MCF 10A (cell line): Measurements from ENCODE around the gene RAB30. TPM values are rescaled to one million over a fixed set of nuclear protein-coding genes. Genes with fewer than 3 reads are reported as not detected.

ENCODE experiments used
- BruUV-seq: library from RNA; stranded (reverse); fragments of 400-500 nt; replicated peaks from 2 replicates; lab custom pipeline; 2021; lab: Mats Ljungman, UMichigan
- CTCF ChIA-PET: fragments of 300-600 bp; sonication (Branson Sonifier 250); formaldehyde crosslinking; extraction: SDS; loops from one replicate; lab custom pipeline; 2021; ENCODE audit warnings: antibody characterized with exemption, inconsistent platforms; lab: Yijun Ruan, JAX
- POLR2A ChIA-PET: fragments of 300-600, 350-650 bp; sonication (Branson Sonifier 250); formaldehyde crosslinking; extraction: SDS; loops from one replicate; lab custom pipeline; 2020; ENCODE audit warnings: antibody characterized with exemption, inconsistent platforms; lab: Yijun Ruan, JAX
- DNase-seq: peaks from one replicate; pipeline ENCODE4 v3.0.0-alpha.2; 2018; ENCODE audit not compliant: unreplicated experiment
- H3K27ac Mint-ChIP-seq: one replicate; pipeline ENCODE4 v1.8.0; 2022; ENCODE audit warnings: mild to moderate bottlenecking, low read depth, mixed read lengths; ENCODE audit not compliant: unreplicated experiment
- H3K27me3 Mint-ChIP-seq: one replicate; pipeline ENCODE4 v1.8.0; 2022; ENCODE audit warnings: mixed read lengths; ENCODE audit not compliant: insufficient read depth, unreplicated experiment
- H3K36me3 Mint-ChIP-seq: one replicate; pipeline ENCODE4 v1.8.0; 2022; ENCODE audit warnings: mild to moderate bottlenecking, moderate library complexity, mixed read lengths; ENCODE audit not compliant: insufficient read depth, unreplicated experiment
- H3K4me1 Mint-ChIP-seq: one replicate; pipeline ENCODE4 v1.8.0; 2022; ENCODE audit warnings: mixed read lengths; ENCODE audit not compliant: insufficient read depth, unreplicated experiment
- H3K4me3 Mint-ChIP-seq: one replicate; pipeline ENCODE4 v1.8.0; 2022; ENCODE audit warnings: mild to moderate bottlenecking, moderate library complexity, mixed read lengths; ENCODE audit not compliant: unreplicated experiment
- H3K9me3 Mint-ChIP-seq: one replicate; pipeline ENCODE4 v1.8.0; 2022; ENCODE audit warnings: mixed read lengths; ENCODE audit not compliant: unreplicated experiment
- intact Hi-C: fragments of 100-400 bp; cut with micrococcal nuclease; formaldehyde crosslinking; loops from 2 replicates; pipeline ENCODE4 v1.14.1; 2022
- total RNA-seq: library from RNA; stranded (reverse); gene quantifications from 2 replicates; pipeline ENCODE4 v1.2.3, GENCODE V29; 2022
- TF ChIP-seq, protein P1 (sequence below): fragments of 200-600 bp; IDR thresholded peaks from one replicate; pipeline ENCODE4 v1.8.0; 2022; ENCODE audit warnings: antibody characterized with exemption, mild to moderate bottlenecking; ENCODE audit not compliant: unreplicated experiment

The RAB30 gene
- total RNA-seq, 1 experiment from 2014 or later = 12.5 TPM

DNA sequence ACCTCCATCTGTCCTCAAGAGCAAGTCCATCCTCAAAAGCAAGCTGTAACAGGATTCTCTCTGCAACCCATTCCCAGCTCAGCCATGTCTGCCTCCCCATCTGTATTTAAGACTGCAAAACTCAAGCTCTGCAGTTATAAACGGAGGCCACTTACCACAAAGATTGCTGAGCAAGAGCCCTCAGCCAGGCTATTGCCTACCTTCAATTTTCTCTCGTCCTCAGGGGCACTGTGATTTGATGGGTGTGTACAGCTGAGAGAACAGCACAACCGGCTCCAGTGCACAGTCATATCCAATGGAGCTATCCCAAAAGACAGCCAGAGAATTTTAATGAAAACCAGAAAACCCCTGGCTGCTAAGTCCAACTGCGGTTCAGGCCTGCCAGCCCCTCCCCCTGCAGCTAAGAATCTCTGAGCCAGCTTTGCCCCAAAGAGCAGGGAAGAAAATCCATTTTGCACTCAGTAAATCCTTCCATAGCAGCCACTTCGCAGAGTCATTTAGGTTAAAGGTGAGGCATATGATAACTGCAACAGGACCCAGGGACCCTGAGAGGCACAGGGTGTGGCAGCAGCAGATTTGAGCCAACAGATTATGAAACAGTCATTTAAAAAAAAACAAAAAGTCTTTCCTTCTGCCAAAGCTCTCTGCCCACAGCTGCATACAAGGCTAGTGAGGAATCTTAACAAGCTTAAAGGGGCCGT lies 37.6 kb downstream of the RAB30 start:
- Mint-ChIP-seq H3K36me3 (no peaks in the 10 kb centered on the region), H3K27ac (peak overlapping the region; percentile 72), H3K4me3 (peak overlapping the region; percentile 66), H3K27me3 (no peaks in the 10 kb centered on the region), H3K4me1 (peaks cover 22% of the 10 kb centered on the region), H3K9me3 (no peaks in the 10 kb centered on the region)
- intact Hi-C loops = loop anchor here (5.0 kb wide), 1 partner anchor 38 kb away; the partner anchor contains the start of gene RAB30
- TF ChIP-seq, protein P1, sequence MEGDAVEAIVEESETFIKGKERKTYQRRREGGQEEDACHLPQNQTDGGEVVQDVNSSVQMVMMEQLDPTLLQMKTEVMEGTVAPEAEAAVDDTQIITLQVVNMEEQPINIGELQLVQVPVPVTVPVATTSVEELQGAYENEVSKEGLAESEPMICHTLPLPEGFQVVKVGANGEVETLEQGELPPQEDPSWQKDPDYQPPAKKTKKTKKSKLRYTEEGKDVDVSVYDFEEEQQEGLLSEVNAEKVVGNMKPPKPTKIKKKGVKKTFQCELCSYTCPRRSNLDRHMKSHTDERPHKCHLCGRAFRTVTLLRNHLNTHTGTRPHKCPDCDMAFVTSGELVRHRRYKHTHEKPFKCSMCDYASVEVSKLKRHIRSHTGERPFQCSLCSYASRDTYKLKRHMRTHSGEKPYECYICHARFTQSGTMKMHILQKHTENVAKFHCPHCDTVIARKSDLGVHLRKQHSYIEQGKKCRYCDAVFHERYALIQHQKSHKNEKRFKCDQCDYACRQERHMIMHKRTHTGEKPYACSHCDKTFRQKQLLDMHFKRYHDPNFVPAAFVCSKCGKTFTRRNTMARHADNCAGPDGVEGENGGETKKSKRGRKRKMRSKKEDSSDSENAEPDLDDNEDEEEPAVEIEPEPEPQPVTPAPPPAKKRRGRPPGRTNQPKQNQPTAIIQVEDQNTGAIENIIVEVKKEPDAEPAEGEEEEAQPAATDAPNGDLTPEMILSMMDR = no peak
- ChIA-PET CTCF (interaction anchor here (0.5 to 3.4 kb wide), 13 partner anchors 10 to 1299 kb away, joined by 3 to 21 read pairs (median 4); partner anchors contain the start of gene RAB30), POLR2A (interaction anchor here (0.6 to 5.7 kb wide), 23 partner anchors 9 to 166 kb away, joined by 3 to 90 read pairs (median 5); partner anchors contain the start of genes ANKRD42, DDIAS, PCF11 and PRCP)
- peak; percentile 77 for DNase-seq
- no TSS peak for BruUV-seq

DNA sequence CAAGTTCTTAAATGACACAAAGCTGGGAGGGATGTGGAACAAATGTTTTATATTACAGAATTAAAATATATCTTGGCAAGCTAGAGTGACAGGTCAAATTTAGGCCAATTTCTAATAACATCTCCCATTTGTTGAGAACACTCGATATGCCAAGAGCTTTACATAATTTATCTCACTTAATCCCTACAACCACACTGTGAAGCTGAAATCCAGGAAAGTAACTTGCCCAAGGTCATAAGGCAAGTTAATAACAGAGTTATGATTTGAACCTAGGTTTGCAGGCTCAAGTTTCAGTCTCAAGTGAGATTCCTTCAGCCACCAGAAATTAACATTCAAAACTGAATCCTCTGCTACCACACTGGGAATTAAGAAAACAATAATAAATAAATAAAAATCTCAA lies 38.3 kb downstream of the RAB30 start:
- TF ChIP-seq, protein P1 = no peak
- BruUV-seq = no TSS peak
- ChIA-PET CTCF (interaction anchor here (0.6 to 3.4 kb wide), 8 partner anchors 9 to 72 kb away, joined by 3 to 21 read pairs (median 4); partner anchors contain the start of gene RAB30), POLR2A (interaction anchor here (0.7 to 5.7 kb wide), 15 partner anchors 9 to 167 kb away, joined by 3 to 90 read pairs (median 11); partner anchors contain the start of genes ANKRD42, DDIAS, PCF11 and RAB30)
- intact Hi-C loops = loop anchor here (5.0 kb wide), 1 partner anchor 39 kb away; the partner anchor contains the start of gene RAB30
- Mint-ChIP-seq H3K4me3 (peak overlapping the region; percentile 66), H3K36me3 (no peaks in the 10 kb centered on the region), H3K4me1 (peaks cover 22% of the 10 kb centered on the region), H3K9me3 (no peaks in the 10 kb centered on the region), H3K27me3 (no peaks in the 10 kb centered on the region), H3K27ac (peak overlapping the region; percentile 72)
- DNase-seq = no peak

- intact Hi-C loops = loop anchor here (5.0 kb wide), 1 partner anchor 41 kb away; the partner anchor contains the start of gene RAB30
- no peaks in the 10 kb centered on the region for H3K36me3 Mint-ChIP-seq
- no peaks in the 10 kb centered on the region for H3K9me3 Mint-ChIP-seq
- peaks cover 22% of the 10 kb centered on the region for H3K4me1 Mint-ChIP-seq
- no peak for DNase-seq
- no peak overlapping the region for H3K27ac Mint-ChIP-seq
- TF ChIP-seq, protein P1 = no peak
- no peak overlapping the region for H3K4me3 Mint-ChIP-seq
- ChIA-PET CTCF (no interaction called here), POLR2A (interaction anchor here (0.6 to 5.7 kb wide), 3 partner anchors 13 to 155 kb away, joined by 3 to 79 read pairs (median 48); partner anchors contain the start of gene PCF11)
- H3K27me3 Mint-ChIP-seq = no peaks in the 10 kb centered on the region
- BruUV-seq = no TSS peak
These were observed 40.6 kb downstream of the RAB30 start for GRCh38 chr11:83031127-83031526.

DNA sequence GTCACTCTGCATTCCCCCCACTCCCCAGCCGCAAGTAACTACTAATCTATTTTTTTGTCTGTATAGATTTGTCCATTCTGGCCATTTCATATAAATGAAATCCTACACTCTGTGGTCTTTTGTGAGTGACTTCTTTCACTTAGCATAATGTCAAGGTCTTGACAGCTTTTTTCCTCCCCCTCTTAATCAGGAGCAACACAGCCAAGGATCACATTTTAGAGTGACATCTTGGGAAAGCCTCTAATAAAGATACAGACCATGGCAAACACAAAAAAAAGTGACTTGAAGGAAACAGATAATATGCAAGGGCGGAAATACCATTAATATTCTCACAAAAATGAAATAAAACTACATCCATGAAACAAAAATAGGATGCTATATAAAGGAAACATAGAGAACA lies 43.9 kb downstream of the RAB30 start:
- DNase-seq = no peak
- no TSS peak for BruUV-seq
- Mint-ChIP-seq H3K27ac (no peak overlapping the region), H3K4me1 (peaks cover 16% of the 10 kb centered on the region), H3K36me3 (peaks cover 4% of the 10 kb centered on the region), H3K4me3 (no peak overlapping the region), H3K27me3 (no peaks in the 10 kb centered on the region), H3K9me3 (no peaks in the 10 kb centered on the region)
- intact Hi-C loops = no loop called here
- CTCF ChIA-PET = interaction anchor here (1.9 kb wide), 1 partner anchor 24 kb away, joined by 7 read pairs; no protein-coding TSS in a partner anchor
- TF ChIP-seq, protein P1 = no peak
- POLR2A ChIA-PET = interaction anchor here (0.6 to 3.9 kb wide), 4 partner anchors 22 to 166 kb away, joined by 4 to 41 read pairs (median 6); partner anchors contain the start of genes ANKRD42, PCF11 and RAB30
